C4-2B (cell line): ENCODE measurements around the gene PYM1.

Experiments used
- H3K27ac ChIP-seq: fragments of 450-650 bp; 2 replicates; pipeline ENCODE4 v1.5.1; 2017
- ZFX ChIP-seq: fragments of 450-650 bp; IDR thresholded peaks from 2 replicates; pipeline ENCODE4 v1.6.1; 2017
- TF ChIP-seq, protein P1 (sequence below): fragments of 450-650 bp; conservative IDR thresholded peaks from 2 replicates; pipeline ENCODE4 v1.5.1; 2017; ENCODE audit warnings: mild to moderate bottlenecking

PYM1 gene

DNA sequence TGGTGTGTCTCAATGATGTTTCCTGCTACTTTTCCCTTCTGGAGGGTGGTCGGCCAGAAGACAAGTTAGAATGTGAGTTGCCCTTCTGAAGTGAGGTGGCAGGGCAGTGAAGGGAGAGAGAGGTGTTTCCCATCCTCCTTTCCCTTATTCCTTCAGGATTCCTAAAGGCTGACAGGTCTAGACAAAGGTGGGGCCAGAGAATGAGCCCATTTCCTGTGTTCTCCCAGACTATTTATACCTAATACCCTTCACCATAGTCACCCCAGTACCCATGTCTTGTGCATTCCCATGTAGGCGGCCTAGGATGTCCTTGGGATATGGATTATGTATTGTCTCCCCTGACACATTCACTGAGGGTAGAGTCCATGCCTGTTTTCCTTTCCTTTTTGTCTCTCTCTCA is 10.3 kb upstream of the PYM1 start:
- H3K27ac ChIP-seq = no peak overlapping the region
- TF ChIP-seq, protein P1, sequence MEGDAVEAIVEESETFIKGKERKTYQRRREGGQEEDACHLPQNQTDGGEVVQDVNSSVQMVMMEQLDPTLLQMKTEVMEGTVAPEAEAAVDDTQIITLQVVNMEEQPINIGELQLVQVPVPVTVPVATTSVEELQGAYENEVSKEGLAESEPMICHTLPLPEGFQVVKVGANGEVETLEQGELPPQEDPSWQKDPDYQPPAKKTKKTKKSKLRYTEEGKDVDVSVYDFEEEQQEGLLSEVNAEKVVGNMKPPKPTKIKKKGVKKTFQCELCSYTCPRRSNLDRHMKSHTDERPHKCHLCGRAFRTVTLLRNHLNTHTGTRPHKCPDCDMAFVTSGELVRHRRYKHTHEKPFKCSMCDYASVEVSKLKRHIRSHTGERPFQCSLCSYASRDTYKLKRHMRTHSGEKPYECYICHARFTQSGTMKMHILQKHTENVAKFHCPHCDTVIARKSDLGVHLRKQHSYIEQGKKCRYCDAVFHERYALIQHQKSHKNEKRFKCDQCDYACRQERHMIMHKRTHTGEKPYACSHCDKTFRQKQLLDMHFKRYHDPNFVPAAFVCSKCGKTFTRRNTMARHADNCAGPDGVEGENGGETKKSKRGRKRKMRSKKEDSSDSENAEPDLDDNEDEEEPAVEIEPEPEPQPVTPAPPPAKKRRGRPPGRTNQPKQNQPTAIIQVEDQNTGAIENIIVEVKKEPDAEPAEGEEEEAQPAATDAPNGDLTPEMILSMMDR = no peak
- TF ChIP-seq ZFX = no peak

DNA sequence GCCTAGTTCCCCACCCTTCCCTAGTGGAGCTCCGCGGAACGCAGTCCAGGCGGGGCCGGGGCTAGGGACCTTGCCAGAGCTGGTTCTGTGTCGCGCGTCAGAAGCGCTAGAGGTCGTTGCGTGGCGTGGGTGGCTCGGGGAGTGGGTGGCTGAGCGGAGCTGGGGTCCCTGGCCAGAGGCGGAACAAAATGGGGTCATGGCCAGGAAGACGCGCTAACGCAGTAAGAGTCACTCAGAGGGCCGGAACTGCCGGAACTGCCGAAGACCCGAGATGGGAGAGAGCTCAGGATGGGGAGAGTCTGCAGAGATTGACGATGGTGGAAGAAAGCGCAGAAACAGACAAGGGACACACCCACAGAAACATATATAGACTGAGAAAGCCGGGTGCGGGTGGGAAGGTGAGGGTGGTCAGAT is 8.1 kb upstream of the PYM1 start:
- TF ChIP-seq, protein P1 = no peak
- TF ChIP-seq ZFX = no peak
- H3K27ac ChIP-seq = no peak overlapping the region

DNA sequence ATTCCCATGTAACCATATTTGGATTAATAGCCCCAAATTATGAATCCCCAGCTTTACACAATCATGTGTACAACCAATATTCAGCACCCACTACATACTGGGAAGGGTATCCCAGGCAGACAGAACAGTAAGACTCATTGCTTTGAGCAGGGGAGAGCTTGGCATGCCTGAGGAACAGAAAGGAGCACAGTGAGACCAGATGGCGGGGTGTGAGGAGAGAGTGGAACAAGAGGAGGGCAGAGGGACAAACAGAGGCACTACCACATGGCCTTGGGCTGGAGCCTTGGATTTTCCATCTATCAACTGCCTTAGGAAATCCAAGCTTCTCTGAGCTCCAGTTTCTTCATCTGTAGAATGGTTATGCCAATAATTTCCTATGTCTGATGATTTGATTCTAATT is 7.1 kb upstream of the PYM1 start:
- no peak overlapping the region for H3K27ac ChIP-seq
- TF ChIP-seq ZFX = no peak
- TF ChIP-seq, protein P1 = no peak

DNA sequence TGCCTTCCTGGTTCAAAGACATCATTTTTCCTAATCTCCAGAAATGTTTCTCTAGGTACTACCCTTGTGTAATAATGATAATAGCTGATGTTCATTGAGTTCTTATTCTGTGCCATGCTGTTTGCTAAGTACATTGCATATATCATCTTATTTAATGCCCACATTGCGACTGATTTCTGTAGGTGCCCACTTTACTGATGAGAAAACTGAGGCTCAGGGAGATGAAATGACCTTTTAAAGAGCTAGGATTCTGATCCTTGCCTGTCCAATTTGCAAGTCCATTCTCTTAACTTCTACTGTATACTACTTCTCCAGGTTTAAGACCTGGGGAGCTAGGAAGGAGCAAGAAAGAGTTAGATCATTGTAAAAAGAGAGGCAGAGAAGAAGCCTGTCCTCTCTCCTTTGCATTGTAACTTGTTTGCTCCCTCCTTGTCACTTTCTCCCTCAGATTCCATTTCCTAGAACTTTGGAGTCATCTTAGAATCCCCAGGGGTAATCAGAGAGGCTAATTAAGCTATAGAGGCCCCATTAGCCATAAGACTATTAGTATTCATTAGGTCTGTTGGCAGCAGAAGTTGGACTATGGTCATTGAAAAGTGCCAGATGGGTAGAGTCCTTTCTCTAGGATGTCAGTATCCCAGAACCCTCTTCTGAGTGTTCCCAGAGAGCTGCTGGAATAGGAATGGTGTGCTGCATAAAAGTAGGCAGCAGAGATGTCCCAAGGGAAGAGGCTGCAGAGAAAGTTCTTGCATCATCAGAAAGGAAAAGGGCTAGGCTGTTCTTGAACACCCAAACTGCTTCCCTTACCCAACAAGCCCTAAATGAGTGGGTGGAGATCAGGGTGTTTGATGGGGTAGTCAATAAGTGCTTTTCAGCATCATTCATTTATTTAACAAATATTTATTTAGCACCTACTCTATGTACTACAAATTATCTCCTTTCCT is 6.4 kb upstream of the PYM1 start:
- TF ChIP-seq, protein P1 = no peak
- TF ChIP-seq ZFX = no peak
- H3K27ac ChIP-seq = no peak overlapping the region

DNA sequence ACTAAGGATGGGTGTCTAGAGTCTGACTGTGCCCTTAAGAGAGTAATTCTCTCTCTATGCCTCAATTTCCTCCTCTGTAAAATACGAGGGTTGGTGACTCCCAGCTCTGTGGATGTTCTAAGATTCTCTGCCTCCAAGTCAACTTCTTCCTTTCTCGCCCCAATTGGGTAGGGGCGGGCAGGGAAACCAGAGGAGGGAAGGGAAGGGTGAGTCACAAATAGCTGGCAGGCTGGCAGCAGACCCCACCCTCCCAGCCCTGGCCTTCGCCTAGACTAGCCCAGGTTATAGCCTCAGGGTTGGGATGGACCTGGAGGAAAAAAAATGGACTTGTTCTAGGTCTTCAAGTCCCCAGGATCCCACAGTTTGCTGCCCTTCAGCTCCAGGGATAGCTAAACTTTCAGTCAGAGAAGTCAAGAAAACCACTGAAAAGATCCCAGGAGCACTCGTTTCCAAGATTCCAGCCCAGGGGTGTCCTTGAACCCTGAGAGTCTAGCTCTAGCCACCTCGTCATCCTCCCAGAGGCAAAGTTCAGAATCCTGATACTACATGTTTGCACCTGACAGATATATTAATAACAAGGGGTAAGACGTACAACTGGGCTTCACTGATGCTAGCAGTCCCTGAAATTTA is 5.6 kb upstream of the PYM1 start:
- H3K27ac ChIP-seq = no peak overlapping the region
- TF ChIP-seq ZFX = no peak
- TF ChIP-seq, protein P1 = no peak

DNA sequence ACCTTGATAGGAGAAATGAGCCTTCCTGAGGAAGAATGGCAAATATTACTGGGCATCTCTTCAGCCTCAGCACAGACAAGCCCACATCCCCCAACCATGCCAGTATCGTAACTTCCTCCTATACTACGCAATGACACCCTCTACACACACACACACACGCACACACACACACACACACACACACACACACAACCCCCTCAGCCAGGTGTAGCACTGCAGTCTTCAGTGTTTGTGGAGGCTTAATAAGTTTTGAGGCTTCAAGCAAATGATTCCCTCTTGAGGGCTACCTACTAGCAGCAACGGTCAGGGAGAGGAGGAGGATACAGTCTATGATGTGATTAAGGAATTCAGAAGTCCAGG is 4.8 kb upstream of the PYM1 start:
- peak overlapping the region; percentile 45; the same call in 1 of the 2 replicates for H3K27ac ChIP-seq
- TF ChIP-seq, protein P1 = no peak
- no peak for TF ChIP-seq ZFX

DNA sequence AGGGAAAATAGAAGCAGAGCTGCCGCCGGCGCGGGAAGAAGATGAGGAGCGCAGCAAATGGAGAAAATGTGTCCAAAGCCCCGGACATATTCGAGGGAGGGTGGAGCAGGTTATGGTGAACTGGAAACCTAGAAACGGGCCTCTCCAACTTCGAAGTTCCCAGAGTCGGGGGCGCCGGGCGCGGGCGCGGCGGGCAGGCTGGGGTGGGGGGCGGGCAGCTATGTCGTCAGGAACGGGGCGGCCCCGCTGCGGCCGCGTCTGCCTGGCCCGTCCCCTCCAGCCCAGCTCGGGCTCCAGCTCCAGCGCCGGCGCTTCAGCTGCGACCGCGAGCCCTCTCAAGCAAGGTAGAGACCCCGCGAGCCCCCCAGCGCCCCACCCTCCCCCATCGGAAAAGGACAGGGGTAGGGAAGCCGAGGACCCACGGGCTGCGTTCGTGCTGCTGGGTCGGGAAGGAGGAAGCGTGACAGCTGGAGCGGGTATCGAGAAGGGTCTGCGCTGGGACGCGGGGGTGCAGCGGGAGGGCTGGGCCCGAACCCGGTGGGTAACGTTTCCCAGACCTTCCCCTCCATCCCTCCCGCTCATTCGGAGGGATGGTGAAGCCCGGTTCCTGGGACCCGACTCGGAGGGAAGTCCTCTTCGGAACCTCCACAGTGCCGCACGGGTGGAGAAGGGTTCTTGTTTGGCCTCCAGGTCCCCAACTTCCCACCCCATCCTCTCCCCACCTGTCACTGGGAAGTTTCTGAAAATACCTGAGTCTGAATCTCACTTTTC is 4.3 kb upstream of the PYM1 start:
- TF ChIP-seq, protein P1 = no peak
- no peak for TF ChIP-seq ZFX
- peak overlapping the region; percentile 45 for H3K27ac ChIP-seq
